Mesenteric fat pad (tissue), 1 donor: ENCODE measurements around the gene C12orf42. TPM values are rescaled to one million over a fixed set of nuclear protein-coding genes. Genes with fewer than 3 reads are reported as not detected.
"Not testable (repeated sequence)": the region's sequence is repeated elsewhere in the genome, so short reads cannot be mapped to it uniquely, and the experiment has no call there.

ENCODE experiments used
- DNase-seq: peaks from one replicate; pipeline ENCODE4 v3.0.0-alpha.2; 2020; ENCODE audit warnings: low spot score
- total RNA-seq: library from RNA; stranded (reverse); fragmentation: NEBNext Ultra II Directional; extraction: Animal tissue kit (Norgen Biotek cat#: 25700); gene quantifications from one replicate; pipeline ENCODE4 v1.2.1, GENCODE V29; 2021
- donor health status: DM: yes; HTN: yes; CAD: no.

Gene C12orf42
- total RNA-seq, 1 donor from 2014 or later, result not detected

- no peak for DNase-seq
Measured at GRCh38 chr12:103498990-103499389, 3.2 kb upstream of the C12orf42 start.

GRCh38 chr12:103494734-103495468 is 867 bp downstream of the C12orf42 start:
- no peak for DNase-seq

GRCh38 chr12:103494051-103494733 is 1.6 kb downstream of the C12orf42 start:
- no peak for DNase-seq

GRCh38 chr12:103493199-103493598 is 2.6 kb downstream of the C12orf42 start:
- no peak for DNase-seq

GRCh38 chr12:103482365-103482764 is 13.4 kb downstream of the C12orf42 start:
- no peak for DNase-seq

- DNase-seq, result no peak
Measured at GRCh38 chr12:103475073-103475472, 20.7 kb downstream of the C12orf42 start.

GRCh38 chr12:103470664-103471063 is 25.1 kb downstream of the C12orf42 start:
- no peak for DNase-seq

- no peak for DNase-seq
Measured at GRCh38 chr12:103469719-103470118, 26.0 kb downstream of the C12orf42 start.

GRCh38 chr12:103468837-103469236 is 26.9 kb downstream of the C12orf42 start:
- no peak for DNase-seq

GRCh38 chr12:103462675-103463074 is 33.1 kb downstream of the C12orf42 start:
- DNase-seq, result no peak

- no peak for DNase-seq
Measured at GRCh38 chr12:103457471-103457870, 38.3 kb downstream of the C12orf42 start.

GRCh38 chr12:103456006-103456405 is 39.8 kb downstream of the C12orf42 start:
- DNase-seq, result no peak

GRCh38 chr12:103455020-103455763 is 40.6 kb downstream of the C12orf42 start:
- DNase-seq, result no peak

- DNase-seq, result no peak
Measured at GRCh38 chr12:103444983-103445382, 50.8 kb downstream of the C12orf42 start.

- no peak for DNase-seq
Measured at GRCh38 chr12:103442822-103443221, 52.9 kb downstream of the C12orf42 start.

- no peak for DNase-seq
Measured at GRCh38 chr12:103442182-103442555, 53.6 kb downstream of the C12orf42 start.

GRCh38 chr12:103441437-103442181 is 54.2 kb downstream of the C12orf42 start:
- DNase-seq, result no peak

- DNase-seq, result not testable (repeated sequence)
Measured at GRCh38 chr12:103434165-103435105, 61.3 kb downstream of the C12orf42 start.

GRCh38 chr12:103431950-103432349 is 63.8 kb downstream of the C12orf42 start:
- no peak for DNase-seq

GRCh38 chr12:103431387-103431786 is 64.4 kb downstream of the C12orf42 start:
- no peak for DNase-seq
